GM12872 (cell line): Measurements from ENCODE around the gene LPCAT3.

Experiments used
- TF ChIP-seq, protein P1 (sequence below): IDR thresholded peaks from 3 replicates; pipeline ENCODE4 v1.5.1; 2011; ENCODE audit warnings: low read depth, mild to moderate bottlenecking, low read length, moderate library complexity; ENCODE audit not compliant: insufficient read depth

LPCAT3 gene

DNA sequence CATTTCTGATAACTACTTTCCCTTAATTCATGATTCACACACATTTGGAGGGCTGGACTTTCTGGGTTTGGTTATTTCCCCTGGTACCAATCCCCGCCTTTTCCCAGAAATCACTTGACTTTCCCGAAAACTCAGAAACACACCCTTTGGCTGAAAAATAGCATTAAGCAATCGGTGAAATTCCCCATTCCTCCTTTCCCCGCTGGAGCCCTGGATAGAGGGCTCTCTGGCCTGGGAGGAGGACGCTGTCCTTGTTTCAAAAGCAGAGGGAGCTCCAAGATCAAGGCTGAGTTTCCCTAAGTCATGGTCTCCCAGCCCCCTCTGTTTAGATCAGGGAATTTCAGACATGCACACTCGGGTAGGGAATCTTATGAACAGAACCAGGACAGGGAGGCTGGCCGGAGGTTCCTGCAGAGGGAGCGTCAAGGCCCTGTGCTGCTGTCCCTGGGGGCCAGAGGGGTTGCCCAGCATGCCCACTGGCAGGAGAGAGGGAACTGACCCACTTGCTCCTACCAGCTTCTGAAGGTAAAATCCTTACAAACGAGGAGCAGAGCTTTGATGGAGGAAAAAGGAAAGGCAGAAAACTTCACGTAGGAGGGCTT, 42.2 kb upstream of the LPCAT3 start, which contains the start of gene C1S:
C1S (plus strand) TSS at position 366 of the 602 bp plus-strand sequence. CDS start 1,195 bp downstream, outside the sequence.
- TF ChIP-seq, protein P1, sequence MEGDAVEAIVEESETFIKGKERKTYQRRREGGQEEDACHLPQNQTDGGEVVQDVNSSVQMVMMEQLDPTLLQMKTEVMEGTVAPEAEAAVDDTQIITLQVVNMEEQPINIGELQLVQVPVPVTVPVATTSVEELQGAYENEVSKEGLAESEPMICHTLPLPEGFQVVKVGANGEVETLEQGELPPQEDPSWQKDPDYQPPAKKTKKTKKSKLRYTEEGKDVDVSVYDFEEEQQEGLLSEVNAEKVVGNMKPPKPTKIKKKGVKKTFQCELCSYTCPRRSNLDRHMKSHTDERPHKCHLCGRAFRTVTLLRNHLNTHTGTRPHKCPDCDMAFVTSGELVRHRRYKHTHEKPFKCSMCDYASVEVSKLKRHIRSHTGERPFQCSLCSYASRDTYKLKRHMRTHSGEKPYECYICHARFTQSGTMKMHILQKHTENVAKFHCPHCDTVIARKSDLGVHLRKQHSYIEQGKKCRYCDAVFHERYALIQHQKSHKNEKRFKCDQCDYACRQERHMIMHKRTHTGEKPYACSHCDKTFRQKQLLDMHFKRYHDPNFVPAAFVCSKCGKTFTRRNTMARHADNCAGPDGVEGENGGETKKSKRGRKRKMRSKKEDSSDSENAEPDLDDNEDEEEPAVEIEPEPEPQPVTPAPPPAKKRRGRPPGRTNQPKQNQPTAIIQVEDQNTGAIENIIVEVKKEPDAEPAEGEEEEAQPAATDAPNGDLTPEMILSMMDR = no peak

- TF ChIP-seq, protein P1 = no peak
Measured at GRCh38 chr12:7059780-7060179, 41.5 kb upstream of the LPCAT3 start.

DNA sequence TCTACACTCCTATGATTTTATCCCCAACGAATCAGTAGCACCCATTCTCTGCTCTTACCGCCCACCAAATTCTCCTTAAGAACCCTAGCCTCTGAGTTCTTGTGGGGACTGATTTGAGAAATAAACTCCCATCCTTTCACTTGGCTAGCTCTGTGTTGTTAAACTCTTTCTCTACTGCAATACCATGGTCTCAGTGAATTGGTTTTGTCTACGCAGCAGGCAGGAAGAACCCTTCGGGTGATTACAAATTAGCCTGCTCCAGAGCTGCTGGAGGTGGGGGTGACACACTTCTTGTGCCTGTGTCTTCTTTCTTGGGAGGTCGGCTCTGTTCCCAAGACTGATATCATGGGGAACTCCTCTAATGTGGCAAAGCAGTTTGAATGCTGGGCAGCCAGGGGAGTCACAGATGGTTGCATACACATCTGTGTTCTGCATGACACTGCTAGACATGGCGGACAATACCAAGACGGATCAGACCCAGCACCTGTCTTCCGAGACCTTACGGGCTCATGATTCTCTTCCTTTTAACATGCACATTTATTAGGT, 40.6 kb upstream of the LPCAT3 start:
- TF ChIP-seq, protein P1 = no peak

GRCh38 chr12:7058163-7058845, 40.0 kb upstream of the LPCAT3 start:
- TF ChIP-seq, protein P1 = no peak

GRCh38 chr12:7054925-7055324, 36.6 kb upstream of the LPCAT3 start:
- TF ChIP-seq, protein P1 = no peak

- TF ChIP-seq, protein P1 = no peak
Measured at GRCh38 chr12:7047306-7047705, 29.0 kb upstream of the LPCAT3 start.

- TF ChIP-seq, protein P1 = no peak
Measured at GRCh38 chr12:7046383-7047105, 28.3 kb upstream of the LPCAT3 start.
